GM18508 (cell line): ENCODE results near the gene ABCA12.

Source experiments
- ATAC-seq: cut with Tn5 transposase; IDR thresholded peaks from one replicate; pipeline ENCODE4 v1.9.1; 2021; ENCODE audit warnings: moderate number of reproducible peaks; ENCODE audit not compliant: insufficient read depth, unreplicated experiment

Gene ABCA12

GRCh38 chr2:215137741-215138340 lies 585 bp downstream of the ABCA12 start:
- no peak for ATAC-seq

GRCh38 chr2:215137329-215137686 lies 1.1 kb downstream of the ABCA12 start:
- no peak for ATAC-seq

- ATAC-seq: peak; percentile 46
These were observed 1.6 kb downstream of the ABCA12 start for GRCh38 chr2:215136669-215137328.

GRCh38 chr2:215120401-215120800 lies 18.0 kb downstream of the ABCA12 start:
- ATAC-seq: no peak

DNA sequence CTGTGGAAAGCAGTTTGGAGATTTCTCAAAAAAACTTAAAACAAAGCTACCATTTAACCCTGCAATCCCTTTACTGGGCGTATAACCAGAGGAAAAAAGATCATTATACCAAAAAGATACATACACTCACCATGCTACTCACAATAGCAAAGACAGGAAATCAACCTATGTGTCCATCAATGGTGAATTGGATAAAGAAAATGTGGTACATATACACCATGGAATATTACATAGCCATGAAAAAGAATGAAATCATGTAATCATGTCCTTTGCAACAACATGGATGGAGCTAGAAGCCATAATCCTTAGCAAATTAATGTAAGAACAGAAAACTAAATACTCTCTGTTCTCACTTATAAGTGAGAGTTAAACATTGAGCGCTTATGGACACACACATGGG lies 18.6 kb downstream of the ABCA12 start:
- ATAC-seq: no peak

- ATAC-seq: no peak
These were observed 27.5 kb downstream of the ABCA12 start for GRCh38 chr2:215110918-215111317.

DNA sequence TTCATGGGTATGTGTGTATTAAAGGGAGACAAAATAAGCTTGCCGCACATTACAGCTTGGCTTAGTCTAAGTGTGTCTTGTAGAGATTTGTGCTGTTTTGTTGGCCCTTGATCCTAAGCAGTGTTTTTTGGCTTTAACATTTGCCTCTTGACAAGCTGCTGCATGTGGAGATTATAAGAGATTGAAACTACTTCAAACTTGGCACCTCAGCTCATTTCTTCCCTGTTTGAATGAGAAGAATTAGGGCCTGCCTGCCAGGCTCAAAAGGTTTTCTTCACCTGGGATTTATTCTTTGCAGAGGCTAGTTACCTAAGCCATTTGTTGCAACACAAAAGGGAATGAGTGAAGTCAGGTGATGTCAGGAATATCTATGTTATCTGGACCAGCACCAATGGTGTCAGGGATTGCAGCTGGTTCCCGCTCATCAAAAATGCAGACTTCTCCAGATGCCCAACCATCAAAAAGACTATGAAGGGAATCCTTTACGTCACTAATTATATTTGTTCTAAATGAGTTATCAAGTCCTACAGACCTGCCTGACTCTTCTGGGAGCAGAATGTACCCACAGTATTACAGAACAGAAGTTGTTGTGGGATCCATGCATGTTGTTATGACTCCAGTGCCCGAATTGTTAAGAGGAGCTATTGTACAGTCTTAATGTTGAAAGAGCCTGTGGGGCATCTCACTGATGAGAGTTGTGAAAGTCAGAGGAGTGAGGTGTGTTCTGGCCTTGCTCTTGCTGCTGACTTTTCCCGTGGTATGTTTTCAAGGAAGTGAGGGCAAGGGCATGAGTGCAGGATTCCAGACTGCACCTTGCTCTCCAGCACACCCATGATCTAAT lies 31.0 kb downstream of the ABCA12 start:
- no peak for ATAC-seq

DNA sequence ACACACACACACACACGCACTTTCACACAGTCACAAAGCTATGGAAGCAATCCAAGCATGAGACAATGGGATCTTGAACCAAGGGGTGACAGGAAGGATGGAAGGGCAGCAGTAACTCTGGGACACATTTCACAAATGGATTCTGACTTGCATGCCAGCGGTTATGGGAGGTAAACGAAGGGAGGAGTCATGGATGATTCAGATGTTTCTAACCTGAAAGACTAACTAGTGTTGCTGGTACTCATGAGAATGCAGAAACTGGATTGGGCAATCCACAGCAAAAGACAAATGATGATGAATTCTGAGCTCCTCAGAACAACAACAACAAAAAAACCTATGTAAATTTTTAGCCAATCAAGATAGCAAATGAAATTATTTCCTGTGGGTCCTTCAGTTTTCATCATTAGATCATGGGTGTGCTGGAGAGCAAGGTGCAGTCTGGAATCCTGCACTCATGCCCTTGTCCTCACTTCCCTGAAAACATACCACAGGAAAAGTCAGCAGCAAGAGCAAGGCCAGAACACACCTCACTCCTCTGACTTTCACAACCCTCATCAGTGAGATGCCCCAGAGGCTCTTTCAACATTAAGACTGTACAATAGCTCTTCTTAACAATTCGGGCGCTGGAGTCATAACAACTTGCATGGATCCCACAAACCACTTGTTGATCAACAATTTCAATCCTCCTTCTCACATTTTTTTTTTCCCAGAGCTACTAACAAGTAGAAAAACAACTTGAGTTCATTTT lies 32.6 kb downstream of the ABCA12 start:
- no peak for ATAC-seq

DNA sequence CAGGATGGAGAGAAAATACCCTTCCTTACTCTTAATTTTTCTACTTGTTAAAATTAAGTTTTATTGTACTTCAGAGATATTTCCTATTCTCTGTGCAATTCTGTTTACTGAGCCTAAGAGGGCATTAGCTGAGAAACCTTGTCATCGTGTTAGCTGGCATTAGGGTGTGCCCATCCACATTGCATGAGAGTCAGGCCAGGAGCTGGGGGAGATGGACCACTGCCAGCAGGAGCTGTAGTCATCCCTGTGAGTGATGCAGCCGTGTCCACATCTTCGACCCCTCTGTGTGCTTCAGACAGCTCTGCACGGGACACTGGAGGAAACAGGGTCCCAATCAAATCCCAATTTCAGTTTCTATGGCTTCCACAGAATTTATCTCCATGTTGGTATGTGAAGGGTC lies 34.2 kb downstream of the ABCA12 start:
- no peak for ATAC-seq

- no peak for ATAC-seq
These were observed 39.6 kb downstream of the ABCA12 start for GRCh38 chr2:215098875-215099274.

GRCh38 chr2:215084080-215084479 lies 54.3 kb downstream of the ABCA12 start:
- no peak for ATAC-seq

GRCh38 chr2:215083146-215083545 lies 55.3 kb downstream of the ABCA12 start:
- no peak for ATAC-seq

DNA sequence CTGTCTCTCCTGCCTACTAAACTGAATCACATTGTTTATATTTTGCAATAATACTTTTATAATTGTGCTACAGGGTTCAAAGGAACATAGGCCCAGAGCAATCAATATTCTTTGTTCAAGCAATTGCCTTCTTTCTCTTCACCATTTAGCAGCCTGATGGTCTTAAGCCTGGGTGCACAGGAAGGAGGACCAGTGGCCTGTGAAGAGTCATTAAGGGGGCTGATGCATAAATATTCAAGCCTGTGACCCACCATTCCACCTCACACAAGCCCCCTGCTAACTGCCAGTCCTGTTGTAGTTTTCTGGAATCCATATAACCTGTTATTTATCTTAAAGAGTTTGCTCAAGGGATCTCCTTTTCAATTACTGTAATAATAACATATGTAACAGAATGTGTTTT lies 56.0 kb downstream of the ABCA12 start:
- ATAC-seq: no peak

- no peak for ATAC-seq
These were observed 57.9 kb downstream of the ABCA12 start for GRCh38 chr2:215080545-215080944.

GRCh38 chr2:215071676-215072075 lies 66.8 kb downstream of the ABCA12 start:
- ATAC-seq: no peak

GRCh38 chr2:215068399-215068798 lies 70.0 kb downstream of the ABCA12 start:
- no peak for ATAC-seq

DNA sequence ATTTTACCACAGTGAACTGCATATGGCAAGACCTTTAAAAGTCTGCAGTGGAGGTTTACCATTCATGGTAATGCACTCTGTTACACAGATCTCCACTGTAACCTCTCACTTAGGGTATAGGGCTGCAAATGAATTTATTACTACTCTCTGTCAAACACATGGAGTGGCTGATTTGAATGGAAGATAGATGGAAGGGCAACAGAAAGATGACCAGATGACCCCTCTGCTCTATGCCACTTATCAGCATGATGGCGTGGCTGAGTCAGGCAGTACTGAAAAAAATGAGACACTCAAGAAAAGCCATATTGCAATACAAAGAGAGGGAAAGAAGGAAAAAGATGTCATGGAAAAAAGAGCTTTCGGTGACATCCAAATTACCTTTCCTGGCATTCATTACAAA lies 72.3 kb downstream of the ABCA12 start:
- no peak for ATAC-seq

- ATAC-seq: no peak
These were observed 74.9 kb downstream of the ABCA12 start for GRCh38 chr2:215063526-215063925.

DNA sequence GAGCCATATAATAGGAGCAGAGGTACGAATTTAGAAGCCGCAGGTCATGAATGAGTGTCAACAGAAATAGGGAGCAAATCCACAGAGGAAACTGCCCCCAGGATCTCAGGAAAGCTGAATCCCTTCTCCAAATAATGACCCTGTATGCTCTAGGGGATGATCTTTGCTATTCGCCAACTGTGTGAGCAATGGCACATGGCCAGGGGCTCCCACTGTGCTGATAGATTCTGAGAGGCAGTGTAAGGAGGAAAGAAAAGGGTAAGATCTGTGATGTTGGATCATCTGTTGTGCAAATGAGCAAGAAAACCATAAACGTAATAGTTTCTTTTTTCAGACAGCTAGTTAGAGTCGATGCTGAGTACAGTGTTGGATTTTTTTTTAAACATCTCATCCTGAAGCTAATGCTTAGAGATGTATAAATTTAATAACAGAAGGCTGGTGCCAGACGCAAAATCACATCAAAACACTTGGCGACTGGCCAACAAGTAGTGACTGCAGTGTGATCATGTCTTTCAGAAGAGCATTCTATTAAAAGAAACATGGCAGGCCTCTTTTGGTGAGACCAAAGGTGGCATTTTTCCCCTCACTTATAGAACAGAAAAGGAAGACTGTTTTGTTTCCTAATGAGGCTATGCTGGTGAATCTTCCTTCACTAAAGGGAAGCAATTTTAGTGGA lies 77.4 kb downstream of the ABCA12 start:
- ATAC-seq: no peak

- no peak for ATAC-seq
These were observed 78.7 kb downstream of the ABCA12 start for GRCh38 chr2:215059724-215060123.
